Sciatic nerve (tissue), 2 donors: ENCODE results near the gene MSMP. TPM values are rescaled to one million over a fixed set of nuclear protein-coding genes. Genes with fewer than 3 reads are reported as not detected.

Source experiments
- ATAC-seq: fragments of 200-7000 bp; cut with Tn5 transposase; one replicate; pipeline ENCODE4 v1.9.1; 2020; ENCODE audit warnings: mild to moderate bottlenecking, moderate library complexity
- DNase-seq: peaks from one replicate; pipeline ENCODE4 v3.0.0-alpha.2; 2020; ENCODE audit warnings: low spot score
- intact Hi-C: fragments of 100-400 bp; cut with DNase I; formaldehyde crosslinking; loops from one replicate; pipeline ENCODE4 v1.14.2; 2022
- total RNA-seq: library from RNA; stranded (reverse); fragmentation: NEBNext Ultra II Directional; extraction: Animal tissue kit (Norgen Biotek cat#: 25700); gene quantifications from one replicate; pipeline ENCODE4 v1.2.1, GENCODE V29; 2021
- donor health status: DM: no; HTN: no; CAD: no.
- donor health status: DM: no; HTN: no; CAD: no.

MSMP gene
- total RNA-seq, 1 donor from 2014 or later: not detected

DNA sequence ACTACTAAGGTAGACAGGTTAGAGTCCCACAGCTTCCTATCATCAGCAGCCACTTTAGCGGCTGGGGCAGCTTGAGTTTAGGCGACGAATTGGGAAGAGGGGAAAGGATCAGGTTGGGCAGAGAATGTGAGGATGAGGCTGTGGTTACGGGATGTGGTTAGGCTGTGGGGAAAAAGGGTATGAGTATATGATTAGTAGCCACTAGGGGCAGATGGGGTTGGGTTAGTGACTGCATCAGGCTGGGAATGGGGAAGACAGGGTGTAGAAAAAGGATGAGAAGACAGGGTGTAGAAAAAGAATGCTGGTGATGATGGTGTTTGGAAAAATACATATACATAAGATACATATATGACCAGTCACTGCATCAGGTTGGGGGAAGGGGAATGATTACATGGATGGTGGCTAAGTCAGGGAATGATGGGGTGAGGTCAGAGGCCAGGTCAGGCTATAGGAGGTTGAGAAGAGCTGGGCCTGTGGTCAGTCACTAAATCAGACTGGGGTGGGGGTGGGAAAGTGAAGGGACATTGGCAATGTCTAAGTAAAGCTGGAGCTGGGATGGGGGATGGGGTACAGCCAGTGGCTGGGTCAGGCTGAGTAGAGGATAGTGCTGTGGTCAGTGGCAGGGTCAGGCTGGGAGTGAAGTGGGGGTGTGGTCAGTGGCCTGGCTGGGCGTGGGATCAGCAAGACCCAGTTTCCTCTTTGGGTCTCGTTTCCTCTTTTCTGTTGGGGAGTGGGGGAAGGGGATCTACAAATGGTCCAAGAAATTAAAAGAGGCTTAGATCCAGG, 24.2 kb downstream of the MSMP start:
- DNase-seq (no peak), ATAC-seq (no peak)
- intact Hi-C loops: no loop called here

DNA sequence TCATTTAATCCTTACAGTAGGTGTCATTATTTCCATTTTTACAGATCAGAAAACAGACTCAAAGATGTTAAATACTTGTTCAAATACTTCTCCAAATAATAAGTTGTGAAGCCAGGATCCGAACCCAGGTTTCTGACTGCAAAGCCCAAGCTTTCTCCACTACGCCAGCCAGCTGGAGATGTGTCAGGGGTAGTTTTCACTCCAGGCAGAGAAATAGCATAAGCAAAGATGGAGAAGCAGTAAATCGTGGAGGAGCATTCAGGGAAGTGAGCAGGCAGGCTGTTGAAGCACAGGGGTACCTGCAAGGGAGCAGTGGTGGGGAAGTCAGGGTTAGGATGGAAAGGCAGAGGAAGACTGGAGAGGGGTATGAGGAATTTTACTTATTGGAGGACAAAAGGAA, 25.0 kb downstream of the MSMP start:
- intact Hi-C loops: no loop called here
- DNase-seq (no peak), ATAC-seq (no peak)

DNA sequence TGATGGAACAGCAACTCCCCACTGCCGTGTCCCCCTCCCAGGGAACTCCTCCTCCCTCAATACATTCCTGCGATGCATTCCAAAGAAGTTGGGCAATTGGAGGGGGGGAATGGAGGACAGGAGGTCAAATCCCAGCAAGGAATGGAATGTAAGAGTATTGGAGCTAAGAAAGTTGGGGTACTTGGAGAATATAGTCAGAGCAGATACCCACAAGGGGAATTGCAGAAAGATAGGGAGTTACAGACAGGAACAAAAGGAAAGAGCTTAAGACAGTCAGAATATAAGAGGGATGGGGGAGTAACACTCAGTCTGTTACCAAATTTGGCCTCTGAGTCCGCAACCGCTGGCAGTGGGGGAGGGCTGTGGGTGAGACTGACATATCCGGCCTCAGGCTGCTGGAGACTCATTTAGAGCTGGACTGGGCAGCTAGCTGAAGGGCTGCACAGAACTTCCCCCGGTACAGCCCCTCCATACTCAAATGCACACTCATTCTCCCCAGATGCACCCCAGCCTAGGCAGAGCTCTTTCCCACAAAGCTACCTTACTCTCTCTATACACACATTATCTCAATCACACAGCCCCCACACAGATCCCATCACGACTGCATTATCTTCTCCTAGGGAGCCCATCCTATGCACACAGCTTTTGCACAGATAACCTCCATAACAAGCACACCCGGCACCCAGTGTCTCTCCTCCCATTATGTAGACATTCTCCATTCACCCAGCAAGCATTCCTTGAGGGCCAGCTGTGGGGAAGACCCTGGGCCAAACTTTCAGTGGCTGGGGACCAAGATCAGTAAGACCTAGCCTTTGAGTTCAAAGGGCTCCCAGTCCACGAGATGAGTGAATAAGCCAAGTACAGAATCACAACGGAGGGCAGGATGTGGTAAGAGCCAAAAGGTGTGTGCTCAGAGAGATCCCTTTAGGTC, 25.8 kb downstream of the MSMP start:
- ATAC-seq: no peak
- peak; percentile 81 for DNase-seq
- intact Hi-C loops: no loop called here

DNA sequence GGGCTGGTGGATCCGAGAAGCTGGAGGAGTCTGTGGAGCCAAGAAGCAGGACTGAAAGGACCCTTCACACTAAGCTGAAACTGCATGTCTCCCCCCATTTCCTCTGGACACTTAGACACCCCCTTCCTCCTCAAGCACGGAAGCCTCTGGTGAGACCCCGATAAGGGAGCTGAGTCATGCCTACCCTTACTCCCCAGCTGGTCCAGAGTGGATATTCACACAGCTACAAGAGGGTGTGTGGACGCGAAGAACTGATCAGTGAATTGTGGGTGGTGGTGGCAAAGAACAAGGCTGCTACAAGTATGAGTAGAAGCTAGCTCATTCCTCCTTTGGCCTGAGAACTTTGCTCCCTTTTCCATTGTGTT, 26.4 kb downstream of the MSMP start:
- no peak for DNase-seq
- ATAC-seq: no peak
- intact Hi-C loops: no loop called here

DNA sequence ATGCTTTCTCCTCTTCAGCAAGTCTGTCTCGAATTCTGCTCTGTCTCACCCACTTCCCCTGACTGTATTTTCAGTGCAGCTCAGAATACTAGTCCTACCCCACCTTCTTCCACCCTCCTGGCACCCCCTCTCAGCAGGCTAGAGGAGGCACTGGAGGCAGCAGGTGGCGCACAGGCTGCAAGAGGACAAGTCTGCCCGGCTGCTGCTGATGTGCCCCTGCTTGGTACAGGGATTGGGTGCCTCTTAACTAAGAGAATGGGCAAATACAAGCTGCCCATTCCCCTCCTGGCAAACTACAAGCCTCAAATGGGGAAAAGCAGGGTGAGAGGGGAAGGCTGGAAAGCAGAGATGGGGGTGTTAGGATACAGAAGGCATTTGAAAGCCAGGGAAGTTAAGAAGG, 27.1 kb downstream of the MSMP start:
- no peak for DNase-seq
- ATAC-seq: no peak
- intact Hi-C loops: no loop called here

DNA sequence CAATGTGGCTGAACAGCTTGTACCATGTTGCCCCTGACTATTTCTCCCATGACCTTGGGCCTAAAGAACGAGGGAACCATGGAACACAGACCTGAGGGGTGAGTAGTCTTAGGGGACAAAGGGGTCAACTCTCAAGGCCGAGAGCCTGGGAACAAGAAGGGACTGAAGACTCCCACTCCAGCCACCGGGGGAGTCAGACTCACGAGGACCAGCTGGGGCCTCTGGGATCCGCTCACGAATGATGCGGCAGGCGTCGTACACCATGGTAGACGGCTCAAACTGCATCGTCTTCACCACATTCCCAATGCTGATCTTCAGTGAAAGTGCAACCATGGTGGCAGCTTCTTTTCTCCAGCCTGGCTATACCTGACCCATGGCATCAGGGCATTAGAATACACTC, 28.7 kb downstream of the MSMP start:
- ATAC-seq (no peak), DNase-seq (no peak)
- intact Hi-C loops: no loop called here

DNA sequence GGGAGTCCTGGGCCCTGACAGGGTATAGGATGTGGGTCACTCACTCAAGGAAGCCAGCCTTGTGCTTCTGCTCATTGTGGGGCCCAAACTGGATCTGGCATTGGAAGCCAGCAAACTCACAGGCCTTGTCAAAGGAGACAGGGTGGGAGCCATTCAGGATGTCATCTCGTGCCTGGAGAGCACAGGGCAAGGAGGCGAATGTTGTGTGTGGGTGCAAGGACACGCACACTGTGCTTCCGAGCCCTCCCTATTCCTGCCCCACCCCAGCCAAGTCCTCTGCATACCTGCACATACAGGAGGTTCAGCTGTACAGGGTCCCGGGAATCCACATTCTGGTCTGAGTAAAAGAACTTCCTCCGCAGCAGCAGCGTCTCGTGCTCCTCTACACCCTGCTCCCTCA, 30.2 kb downstream of the MSMP start:
- DNase-seq (no peak), ATAC-seq (no peak)
- intact Hi-C loops: no loop called here

DNA sequence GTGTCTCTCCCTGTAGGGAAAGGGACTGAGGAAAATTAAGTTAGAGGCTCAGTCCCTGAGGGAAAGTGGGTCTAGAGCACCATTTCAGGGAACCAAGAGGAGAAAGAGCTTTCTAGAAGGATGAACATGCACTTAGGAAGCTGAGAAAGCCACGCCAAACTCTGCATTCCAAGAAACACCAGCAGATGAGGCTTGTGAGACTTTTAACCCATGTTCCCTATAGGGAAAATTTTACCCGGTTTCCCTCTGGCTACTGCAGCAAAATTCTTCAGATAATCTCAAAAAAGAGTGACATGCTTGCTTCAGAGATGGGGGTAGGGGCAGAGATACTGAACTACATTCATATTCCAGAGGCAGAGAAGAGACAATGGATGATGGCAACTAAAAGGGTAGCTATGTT, 30.6 kb downstream of the MSMP start:
- no peak for ATAC-seq
- no peak for DNase-seq
- intact Hi-C loops: no loop called here

DNA sequence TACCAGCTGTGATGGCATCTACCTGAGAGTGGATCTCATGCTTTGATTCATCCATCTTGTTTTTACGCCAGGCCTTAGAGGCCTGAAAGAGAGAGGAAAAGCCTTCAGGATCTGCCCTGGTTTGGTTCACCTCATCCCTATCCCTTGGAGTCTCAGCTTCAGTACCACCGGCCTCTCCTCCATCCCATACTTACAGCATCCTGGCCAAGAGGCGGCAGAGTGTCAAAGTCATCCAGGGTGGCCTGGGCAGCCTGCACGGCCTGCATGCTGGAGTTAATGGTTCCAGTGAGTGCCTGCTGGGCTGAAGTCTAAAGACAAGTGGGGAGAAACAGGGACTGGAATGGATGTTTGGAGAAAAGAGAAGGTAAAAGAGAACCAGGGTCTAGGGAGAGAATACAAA, 34.5 kb downstream of the MSMP start:
- ATAC-seq (no peak), DNase-seq (no peak)
- intact Hi-C loops: no loop called here

DNA sequence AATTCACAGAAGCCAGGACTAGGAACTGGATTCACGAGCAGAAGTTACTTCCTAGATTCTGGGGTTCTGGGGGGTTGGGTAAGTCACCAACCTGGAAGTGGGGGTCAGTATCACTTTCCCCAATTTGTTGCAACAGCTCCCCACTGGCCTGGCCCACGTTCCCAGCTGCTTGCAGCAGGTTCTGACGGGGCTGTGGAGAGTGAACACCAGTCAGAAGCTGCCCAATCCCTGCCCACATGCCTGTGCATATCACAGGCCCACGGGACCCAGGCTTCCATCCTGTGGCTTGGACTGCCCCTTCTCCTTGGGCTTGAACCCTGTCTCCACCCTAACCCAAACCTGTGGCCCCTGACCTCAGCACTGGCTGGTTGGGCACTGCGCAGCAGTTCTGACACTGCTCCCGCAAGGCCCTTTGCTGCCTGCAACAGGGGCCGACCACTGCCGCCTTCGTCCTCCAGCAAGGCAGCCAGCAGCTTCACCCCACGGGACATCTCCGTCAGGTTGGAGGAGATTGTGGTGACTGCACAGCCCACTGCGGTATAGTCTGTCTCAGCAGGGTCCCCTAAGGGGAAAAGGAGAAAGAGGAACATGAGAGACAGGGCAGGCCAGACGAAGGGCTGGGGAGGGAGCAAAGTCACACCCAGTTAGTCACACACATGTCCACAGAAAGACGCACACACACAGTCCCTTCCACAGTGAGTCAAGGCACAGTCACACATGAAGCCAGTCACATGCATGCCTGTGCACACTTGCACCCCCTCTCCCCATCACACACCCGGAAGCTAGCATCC, 35.2 kb downstream of the MSMP start:
- intact Hi-C loops: no loop called here
- DNase-seq: no peak
- ATAC-seq: no peak

DNA sequence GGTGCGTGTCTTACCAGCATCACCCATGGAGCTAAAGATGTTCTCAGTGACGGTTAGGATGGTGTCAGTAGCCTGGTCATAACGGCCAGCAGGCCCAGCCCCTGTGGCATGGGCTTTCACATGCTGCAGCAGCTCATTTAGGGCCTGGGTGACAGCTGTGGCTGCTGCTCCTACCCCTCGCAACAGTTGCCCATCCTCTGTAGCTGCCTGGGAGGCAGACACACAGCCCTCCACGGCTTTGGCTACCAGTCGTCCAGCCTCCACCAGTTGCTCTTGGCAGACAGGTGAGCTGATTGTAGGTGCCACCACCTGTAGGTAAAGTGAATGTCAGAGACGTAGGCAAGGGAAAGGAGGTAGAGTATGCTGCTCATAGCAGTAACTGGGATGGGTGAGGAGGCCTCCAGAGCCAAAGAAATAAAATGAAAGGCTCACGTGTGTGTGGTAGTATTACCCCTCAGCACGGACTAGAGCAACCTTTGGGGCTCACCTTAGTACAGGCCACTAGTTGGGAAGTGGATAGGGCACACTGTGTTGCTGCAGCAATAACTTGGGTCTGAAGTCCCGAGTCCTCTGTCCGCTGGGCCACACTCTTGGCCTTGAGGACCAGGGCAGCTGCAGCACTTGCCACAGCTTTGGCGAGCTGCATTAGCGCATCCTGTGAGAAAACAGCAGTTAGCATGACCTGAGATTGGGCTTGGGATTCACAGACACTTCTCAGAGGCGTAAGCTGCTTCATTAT, 36.8 kb downstream of the MSMP start:
- DNase-seq (no peak), ATAC-seq (no peak)
- intact Hi-C loops: no loop called here

DNA sequence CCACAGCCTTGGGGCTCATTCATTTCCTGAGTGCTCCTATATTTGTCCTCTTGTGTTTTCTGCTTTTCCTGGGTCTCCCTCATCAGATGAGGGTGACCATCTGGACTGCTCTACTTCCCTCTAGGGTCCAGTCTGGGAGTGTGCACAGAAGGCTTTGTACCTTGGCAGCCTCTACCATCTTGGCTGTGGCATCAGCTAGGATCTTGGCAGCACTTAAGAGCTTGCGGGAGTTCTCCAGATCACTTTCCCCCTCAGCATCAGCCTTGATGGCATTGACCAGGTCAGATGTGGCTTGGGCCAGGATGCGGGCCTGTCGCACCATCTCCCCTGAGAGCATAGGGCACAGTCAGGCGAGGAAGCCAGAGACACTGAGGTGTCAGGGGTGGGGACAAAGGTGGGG, 37.8 kb downstream of the MSMP start:
- intact Hi-C loops: no loop called here
- no peak for DNase-seq
- peak; percentile 11 for ATAC-seq

DNA sequence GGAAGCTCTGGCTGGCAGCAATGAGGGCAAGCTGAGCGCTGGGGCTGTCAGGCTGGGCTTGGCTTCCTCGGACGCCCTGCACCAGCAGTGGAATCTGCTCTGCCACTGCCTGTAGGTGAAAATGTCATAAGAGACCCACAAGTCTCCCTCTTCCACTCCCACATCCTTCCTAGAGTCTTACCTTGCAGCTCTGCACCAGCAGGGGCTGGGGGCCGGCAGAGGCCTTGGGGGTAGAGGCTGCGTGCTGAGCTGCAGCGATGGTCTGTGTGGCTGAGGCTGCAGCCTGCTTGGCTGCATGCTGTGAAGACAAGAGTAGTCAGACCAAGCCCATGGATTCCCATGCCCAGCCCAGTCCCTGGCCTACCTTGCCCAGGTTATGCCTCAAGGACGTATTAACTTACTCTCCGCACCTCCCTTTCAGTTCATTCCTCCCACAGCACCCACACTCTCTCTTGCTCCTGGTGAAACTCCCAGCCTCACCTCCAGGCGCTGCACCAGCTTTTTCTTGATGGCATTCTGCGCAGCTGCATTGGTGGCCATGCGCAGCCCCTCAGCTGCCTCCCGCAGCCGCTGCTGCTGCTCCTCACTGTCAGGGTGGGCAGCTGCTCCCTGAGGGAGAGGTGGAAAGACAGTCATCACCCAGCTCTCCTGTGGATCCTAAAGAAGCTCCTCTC, 39.4 kb downstream of the MSMP start:
- DNase-seq: no peak
- intact Hi-C loops: no loop called here
- no peak for ATAC-seq

DNA sequence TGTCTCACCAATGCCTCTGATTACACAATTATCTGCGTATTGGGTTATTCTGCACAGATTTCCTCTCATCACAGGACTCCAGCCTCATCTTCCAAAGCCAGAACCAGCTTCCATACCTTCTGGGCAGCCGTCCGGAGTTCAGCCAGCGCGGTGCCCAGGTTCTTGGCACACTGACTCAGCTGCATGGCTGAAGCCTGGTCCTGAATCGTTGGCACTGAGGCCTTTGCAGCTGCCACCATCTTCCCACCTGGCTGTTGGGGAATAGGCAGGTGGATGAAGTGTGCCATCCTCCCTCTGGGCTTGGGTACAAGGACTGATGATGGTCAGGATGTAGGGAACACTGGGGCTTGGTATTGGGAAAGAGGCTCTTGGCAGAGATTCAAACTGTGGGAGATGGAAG, 40.0 kb downstream of the MSMP start:
- DNase-seq: no peak

DNA sequence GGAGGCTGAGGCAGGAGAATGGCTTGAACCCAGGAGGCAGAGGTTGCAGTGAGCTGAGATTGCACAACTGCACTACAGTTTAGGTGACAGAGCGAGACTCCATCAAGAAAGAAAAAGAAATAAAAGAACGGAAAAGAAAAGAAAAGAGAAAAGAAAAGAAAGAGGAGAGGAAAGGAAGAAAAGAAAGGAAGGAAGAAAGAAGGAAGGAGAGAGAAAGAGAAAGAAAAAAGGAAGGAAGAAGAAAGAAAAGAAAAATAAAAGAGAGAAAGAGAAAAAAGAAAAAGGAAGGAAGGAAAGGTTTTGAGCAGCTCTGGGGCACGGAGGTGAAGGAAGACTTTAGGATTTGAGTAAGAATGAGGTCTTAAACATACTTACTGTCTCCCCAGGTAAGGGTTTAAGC, 40.5 kb downstream of the MSMP start:
- DNase-seq (no peak), ATAC-seq (no peak)
- intact Hi-C loops: no loop called here

More for the DNA sequence above, 40.0 kb downstream of the MSMP start:
- no peak for ATAC-seq
- intact Hi-C loops: no loop called here

DNA sequence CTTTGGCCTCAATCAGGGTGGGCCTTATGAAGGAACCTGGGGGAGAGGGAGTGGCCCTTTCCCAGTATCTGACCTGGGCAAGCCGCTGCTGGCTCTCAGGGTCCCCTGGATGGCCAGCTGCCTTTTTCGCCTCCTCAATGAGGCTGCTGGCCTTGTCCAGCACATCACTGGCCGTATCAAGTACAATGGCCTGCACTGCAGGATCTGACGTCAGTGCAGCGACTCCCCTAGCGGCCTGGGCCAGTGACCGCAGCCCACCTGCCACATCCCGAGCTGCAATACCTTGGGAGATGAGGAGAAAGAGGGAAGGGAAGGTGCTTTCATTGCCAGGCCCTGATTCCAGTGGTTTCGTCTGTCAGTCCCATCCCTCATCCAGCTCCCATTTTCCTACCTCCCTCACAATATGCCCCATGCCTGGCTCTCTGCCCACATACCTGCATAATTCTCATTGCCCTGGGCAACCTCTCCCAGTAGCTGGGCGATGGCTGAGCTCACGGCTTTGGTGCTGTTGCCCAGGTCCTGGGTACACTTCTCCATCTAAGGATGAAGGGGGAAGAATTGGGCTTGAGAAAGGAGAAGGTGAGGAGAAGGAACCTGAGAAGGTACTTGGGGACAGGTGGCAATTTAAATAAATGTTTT, 41.2 kb downstream of the MSMP start:
- no peak for ATAC-seq
- intact Hi-C loops: no loop called here
- no peak for DNase-seq

DNA sequence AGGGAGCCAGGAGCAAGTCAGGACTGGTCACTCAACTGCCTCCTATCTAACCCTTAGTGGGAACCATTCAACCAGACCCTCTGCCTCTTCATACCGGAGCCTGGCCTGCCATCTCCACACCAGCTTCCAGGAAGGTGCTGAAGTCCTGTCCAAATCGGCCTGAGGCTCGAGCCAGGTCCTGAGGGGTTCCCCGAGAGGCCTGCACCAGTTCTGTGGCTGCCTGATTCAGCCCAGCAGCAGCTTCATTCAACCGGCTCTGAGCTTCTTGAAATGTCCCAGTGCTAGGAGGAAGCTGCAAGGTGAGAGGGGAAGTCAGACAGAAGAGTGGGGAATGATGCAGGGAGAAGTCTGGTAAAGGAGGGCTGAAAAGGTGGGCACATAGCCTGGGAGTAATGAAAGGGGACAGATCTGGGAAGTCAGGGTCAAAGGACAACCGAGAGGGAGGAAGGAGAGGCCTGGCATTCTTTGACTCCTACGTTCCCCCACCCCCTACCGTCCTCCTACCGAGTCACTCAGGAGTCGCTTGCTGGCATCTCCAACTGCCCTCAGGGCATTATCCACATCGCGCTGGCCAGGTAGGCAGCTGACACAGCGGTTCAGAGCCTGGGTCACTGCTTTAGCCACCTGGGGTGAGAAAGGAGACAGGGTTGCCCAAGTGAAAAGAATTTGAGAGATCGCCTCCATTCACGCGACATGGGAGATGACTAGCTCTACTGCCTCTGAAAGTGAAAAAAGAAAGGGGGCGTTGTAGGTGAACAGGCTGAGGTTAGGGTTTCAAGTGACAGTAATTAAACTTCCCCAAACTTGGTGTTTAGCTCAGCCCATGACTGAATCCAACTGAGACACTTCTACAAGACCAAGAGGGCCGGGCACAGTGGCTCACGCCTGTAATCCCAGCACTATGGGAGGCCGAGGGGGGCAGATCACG, 42.3 kb downstream of the MSMP start:
- ATAC-seq (no peak), DNase-seq (no peak)
- intact Hi-C loops: no loop called here
